ENCODE results near the gene CSTPP1. TPM values are rescaled to one million over a fixed set of nuclear protein-coding genes. Genes with fewer than 3 reads are reported as not detected.

The CSTPP1 gene
- total and polyA plus RNA-seq, 2 of the 8 experiments (the other 6 are each of a cell fraction or from before 2014, with no cell fraction given) = 24.2 to 28.7 TPM

DNA sequence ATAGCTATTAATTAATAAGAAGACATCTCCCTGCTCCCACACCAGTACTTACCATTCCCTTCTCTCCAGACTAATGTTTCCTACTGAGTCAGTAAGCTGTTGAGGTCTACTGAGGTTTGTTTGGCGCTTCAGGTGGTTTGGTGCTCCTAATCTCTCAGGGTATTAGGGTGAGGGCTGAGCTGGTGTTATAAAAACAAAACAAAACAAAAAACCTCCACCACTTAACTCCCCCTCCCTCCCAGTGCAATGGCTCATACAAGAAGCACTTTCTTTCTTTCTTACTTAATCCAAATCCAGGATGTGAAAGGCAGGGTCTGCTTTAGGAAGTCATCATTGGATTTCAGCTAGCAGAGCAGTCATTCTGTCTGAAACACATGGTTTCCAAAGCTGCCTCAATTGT, 15.3 kb downstream of the CSTPP1 start:
- POLR2A ChIA-PET (ENCODE audit: partially characterized antibody) = interaction anchor here (0.8 kb wide), 1 partner anchor 202 kb away, joined by 3 read pairs; no protein-coding TSS in a partner anchor
- no peak for DNase-seq (ENCODE audit: low read depth in 1 of 2, low spot score in 2 of 2)
- FAIRE-seq = no peak
- TF ChIP-seq, protein P1, sequence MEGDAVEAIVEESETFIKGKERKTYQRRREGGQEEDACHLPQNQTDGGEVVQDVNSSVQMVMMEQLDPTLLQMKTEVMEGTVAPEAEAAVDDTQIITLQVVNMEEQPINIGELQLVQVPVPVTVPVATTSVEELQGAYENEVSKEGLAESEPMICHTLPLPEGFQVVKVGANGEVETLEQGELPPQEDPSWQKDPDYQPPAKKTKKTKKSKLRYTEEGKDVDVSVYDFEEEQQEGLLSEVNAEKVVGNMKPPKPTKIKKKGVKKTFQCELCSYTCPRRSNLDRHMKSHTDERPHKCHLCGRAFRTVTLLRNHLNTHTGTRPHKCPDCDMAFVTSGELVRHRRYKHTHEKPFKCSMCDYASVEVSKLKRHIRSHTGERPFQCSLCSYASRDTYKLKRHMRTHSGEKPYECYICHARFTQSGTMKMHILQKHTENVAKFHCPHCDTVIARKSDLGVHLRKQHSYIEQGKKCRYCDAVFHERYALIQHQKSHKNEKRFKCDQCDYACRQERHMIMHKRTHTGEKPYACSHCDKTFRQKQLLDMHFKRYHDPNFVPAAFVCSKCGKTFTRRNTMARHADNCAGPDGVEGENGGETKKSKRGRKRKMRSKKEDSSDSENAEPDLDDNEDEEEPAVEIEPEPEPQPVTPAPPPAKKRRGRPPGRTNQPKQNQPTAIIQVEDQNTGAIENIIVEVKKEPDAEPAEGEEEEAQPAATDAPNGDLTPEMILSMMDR (IDR thresholded peaks at IDR 0.05; ENCODE audit: control extremely low read depth in 1 of 3, insufficient read depth in 1 of 3, low read depth in 1 of 3, low read length in 3 of 3) = no peak
- TF ChIP-seq CREB1 (IDR thresholded peaks at IDR 0.05) (no peak), RAD21 (IDR thresholded peaks at IDR 0.05 in 1 of 2, conservative IDR thresholded peaks at IDR 0.05 in 1 of 2; ENCODE audit: low read depth in 2 of 2, low read length in 2 of 2) (no peak), GABPA (IDR thresholded peaks at IDR 0.05; ENCODE audit: borderline replicate concordance, insufficient read depth, low read length) (no peak), SP4 (IDR thresholded peaks at IDR 0.05; ENCODE audit: low read length) (no peak), TCF12 (IDR thresholded peaks at IDR 0.05; ENCODE audit: low read depth, low read length) (no peak), SP1 (IDR thresholded peaks at IDR 0.05; ENCODE audit: low read depth, low read length) (no peak), SIX5 (IDR thresholded peaks at IDR 0.05; ENCODE audit: low read depth, low read length) (no peak), BACH1 (IDR thresholded peaks at IDR 0.05; ENCODE audit: low read length) (no peak), JUND (IDR thresholded peaks at IDR 0.05; ENCODE audit: low read length) (no peak), GTF2F1 (IDR thresholded peaks at IDR 0.05; ENCODE audit: borderline replicate concordance, low read depth, low read length) (no peak), BCL11A (IDR thresholded peaks at IDR 0.05; ENCODE audit: low read depth in 2 of 2, low read length in 2 of 2) (no peak)
- TF ChIP-seq, protein P2, sequence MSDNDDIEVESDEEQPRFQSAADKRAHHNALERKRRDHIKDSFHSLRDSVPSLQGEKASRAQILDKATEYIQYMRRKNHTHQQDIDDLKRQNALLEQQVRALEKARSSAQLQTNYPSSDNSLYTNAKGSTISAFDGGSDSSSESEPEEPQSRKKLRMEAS (IDR thresholded peaks at IDR 0.05) = no peak

More for the DNA sequence above, 15.3 kb downstream of the CSTPP1 start:
- CTCF ChIA-PET (ENCODE audit: partially characterized antibody) = interaction anchor here (1.0 to 1.4 kb wide), 5 partner anchors 12 to 201 kb away, joined by 3 to 4 read pairs (median 4); no protein-coding TSS in a partner anchor
- Histone ChIP-seq H2BK15ac (ENCODE audit: low read length) (no peak overlapping the region), H3K23ac (ENCODE audit: insufficient read length) (no peak overlapping the region), H2BK12ac (ENCODE audit: low read depth, low read length) (no peak overlapping the region), H3K4ac (replicated peaks; ENCODE audit: insufficient read length, low read depth, low read length) (no peak overlapping the region), H3K9ac (replicated peaks in 1 of 4; ENCODE audit: extremely low read depth in 1 of 4, low read depth in 3 of 4, low read length in 3 of 4) (no peak overlapping the region), H3K56ac (replicated peaks; ENCODE audit: insufficient read length, low read depth, low read length) (no peak overlapping the region), H3K4me1 (replicated peaks in 1 of 4; ENCODE audit: control insufficient read depth in 3 of 4, insufficient read depth in 4 of 4, low read length in 3 of 4) (no peaks in the 10 kb centered on the region), H3K27me3 (replicated peaks in 1 of 4; ENCODE audit: control insufficient read depth in 3 of 4, extremely low read depth in 1 of 4, insufficient read depth in 3 of 4, low read length in 3 of 4) (no peaks in the 10 kb centered on the region), H3K4me3 (ENCODE audit: extremely low read depth in 1 of 4, insufficient read depth in 2 of 4, low read depth in 3 of 4, low read length in 4 of 4) (no peak overlapping the region), H2BK120ac (replicated peaks; ENCODE audit: low read depth, low read length) (no peak overlapping the region), H3K23me2 (ENCODE audit: low read depth, low read length) (peaks cover 3% of the 10 kb centered on the region; the same call in 1 of the 2 replicates), H3K9me3 (ENCODE audit: insufficient read depth in 2 of 2, low read depth in 1 of 2, low read length in 1 of 2) (no peaks in the 10 kb centered on the region), H4K5ac (ENCODE audit: insufficient read length, low read depth, low read length) (no peak overlapping the region), H4K20me1 (replicated peaks in 1 of 2; ENCODE audit: control insufficient read depth in 1 of 2, insufficient read depth in 2 of 2, low read length in 2 of 2) (no peaks in the 10 kb centered on the region), H3K36me3 (ENCODE audit: control insufficient read depth in 2 of 4, insufficient read depth in 4 of 4, low read length in 3 of 4) (no peaks in the 10 kb centered on the region), H2BK5ac (ENCODE audit: low read depth, low read length) (no peak overlapping the region), H2AFZ (ENCODE audit: low read length) (no peak overlapping the region), H3K4me2 (ENCODE audit: insufficient read depth in 1 of 2, low read depth in 2 of 2, low read length in 2 of 2) (no peak overlapping the region), H4K8ac (ENCODE audit: extremely low read depth, insufficient read depth, low read length) (no peak overlapping the region), H3K27ac (ENCODE audit: low read depth, low read length) (no peak overlapping the region), H2AK5ac (ENCODE audit: low read depth, low read length) (no peak overlapping the region), H3K14ac (ENCODE audit: insufficient read length) (no peak overlapping the region), H3K18ac (ENCODE audit: extremely low read depth, low read length) (no peak overlapping the region), H3K79me2 (ENCODE audit: control insufficient read depth in 1 of 2, insufficient read depth in 2 of 2, low read length in 2 of 2) (no peaks in the 10 kb centered on the region), H2BK20ac (ENCODE audit: low read length) (no peak overlapping the region), H4K91ac (replicated peaks; ENCODE audit: insufficient read length, low read length) (no peak overlapping the region), H3K79me1 (ENCODE audit: low read depth, low read length) (no peaks in the 10 kb centered on the region)
- 92% methylated on average over 1 of the region's 1 CpG; no CpG with 5 or more reads in 1 of the 2 experiments for WGBS, 2 experiments (ENCODE audit: extremely low coverage in 1 of 2, insufficient coverage in 1 of 2, insufficient read length in 1 of 2, insufficient replicate concordance in 2 of 2, low coverage in 1 of 2, low lambda C conversion rate in 2 of 2, missing lambda C conversion rate in 1 of 2)
